GM19395 (cell line): Measurements from ENCODE around the gene LCE3A.

Experiments
- ATAC-seq: cut with Tn5 transposase; IDR thresholded peaks from one replicate; pipeline ENCODE4 v1.9.1; 2021; ENCODE audit warnings: mild to moderate bottlenecking, moderate library complexity; ENCODE audit not compliant: unreplicated experiment

LCE3A gene

GRCh38 chr1:152577168-152577567, 45.7 kb downstream of the LCE3A start:
- ATAC-seq, result no peak
